Measurements from ENCODE around the gene ZNF487.

DNA sequence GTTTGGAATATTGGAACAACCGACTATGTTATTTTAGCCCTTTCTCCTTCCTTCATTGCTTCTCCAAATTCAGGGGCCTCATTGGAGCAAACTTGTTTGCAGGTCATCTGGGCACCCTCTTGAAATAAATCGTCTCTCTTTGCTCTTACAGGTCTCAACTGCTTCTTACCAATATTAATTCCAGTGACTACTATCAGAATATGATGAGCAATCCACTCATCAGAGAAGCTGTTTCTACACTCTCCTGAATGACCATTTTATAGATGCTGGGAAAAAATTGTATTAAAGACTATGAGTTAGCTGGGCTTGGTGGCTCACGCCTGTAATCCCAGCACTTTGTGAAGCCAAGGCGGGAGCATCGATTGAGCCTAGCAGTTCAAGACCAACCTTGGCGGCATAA is 15.4 kb upstream of the ZNF487 start:
- TF ChIP-seq, protein P1, sequence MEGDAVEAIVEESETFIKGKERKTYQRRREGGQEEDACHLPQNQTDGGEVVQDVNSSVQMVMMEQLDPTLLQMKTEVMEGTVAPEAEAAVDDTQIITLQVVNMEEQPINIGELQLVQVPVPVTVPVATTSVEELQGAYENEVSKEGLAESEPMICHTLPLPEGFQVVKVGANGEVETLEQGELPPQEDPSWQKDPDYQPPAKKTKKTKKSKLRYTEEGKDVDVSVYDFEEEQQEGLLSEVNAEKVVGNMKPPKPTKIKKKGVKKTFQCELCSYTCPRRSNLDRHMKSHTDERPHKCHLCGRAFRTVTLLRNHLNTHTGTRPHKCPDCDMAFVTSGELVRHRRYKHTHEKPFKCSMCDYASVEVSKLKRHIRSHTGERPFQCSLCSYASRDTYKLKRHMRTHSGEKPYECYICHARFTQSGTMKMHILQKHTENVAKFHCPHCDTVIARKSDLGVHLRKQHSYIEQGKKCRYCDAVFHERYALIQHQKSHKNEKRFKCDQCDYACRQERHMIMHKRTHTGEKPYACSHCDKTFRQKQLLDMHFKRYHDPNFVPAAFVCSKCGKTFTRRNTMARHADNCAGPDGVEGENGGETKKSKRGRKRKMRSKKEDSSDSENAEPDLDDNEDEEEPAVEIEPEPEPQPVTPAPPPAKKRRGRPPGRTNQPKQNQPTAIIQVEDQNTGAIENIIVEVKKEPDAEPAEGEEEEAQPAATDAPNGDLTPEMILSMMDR (conservative IDR thresholded peaks at IDR 0.05; ENCODE audit: low read length) = no peak
- no peak for TF ChIP-seq EZH2phosphoT487 (IDR thresholded peaks at IDR 0.05; ENCODE audit: borderline replicate concordance)

All from Loucy (cell line).